Parathyroid adenoma (tissue), 2 donors: ENCODE measurements around the gene LSMEM2.
A peak's percentile ranks its signal among the peaks of the same experiment; 100 is the strongest.

Experiments used
- H2AFZ ChIP-seq: fragments of 300-600 bp; sonication (generic); one replicate; pipeline ENCODE4 v1.7.0; 2017; ENCODE audit warnings: antibody characterized with exemption, mild to moderate bottlenecking
- H3K27ac ChIP-seq: fragments of 300-600 bp; sonication (generic); one replicate; pipeline ENCODE4 v1.7.0; 2017
- H3K27me3 ChIP-seq: fragments of 300-600 bp; sonication (generic); one replicate; pipeline ENCODE4 v1.7.0; 2017; ENCODE audit warnings: low read length; ENCODE audit not compliant: control insufficient read depth, insufficient read depth
- H3K36me3 ChIP-seq: fragments of 300-600 bp; sonication (generic); one replicate; pipeline ENCODE4 v1.7.0; 2017; ENCODE audit warnings: low read length; ENCODE audit not compliant: control insufficient read depth, insufficient read depth
- H3K4me1 ChIP-seq: fragments of 300-600 bp; sonication (generic); one replicate; pipeline ENCODE4 v1.7.0; 2017; ENCODE audit warnings: control low read depth
- H3K4me2 ChIP-seq: fragments of 300-600 bp; sonication (generic); one replicate; pipeline ENCODE4 v1.7.0; 2017; ENCODE audit warnings: low read length
- H3K4me3 ChIP-seq: fragments of 300-600 bp; sonication (generic); one replicate; pipeline ENCODE4 v1.7.0; 2017; ENCODE audit warnings: low read depth, low read length
- H3K79me2 ChIP-seq: fragments of 300-600 bp; sonication (generic); one replicate; pipeline ENCODE4 v1.7.0; 2017; ENCODE audit warnings: control low read depth
- H3K9ac ChIP-seq: fragments of 300-600 bp; sonication (generic); one replicate; pipeline ENCODE4 v1.7.0; 2017; ENCODE audit warnings: mild to moderate bottlenecking
- H3K9me3 ChIP-seq: fragments of 300-600 bp; sonication (generic); one replicate; pipeline ENCODE4 v1.7.0; 2017; ENCODE audit warnings: low read length; ENCODE audit not compliant: control insufficient read depth
- TF ChIP-seq, protein P1 (sequence below): fragments of 300-600 bp; sonication (generic); IDR thresholded peaks from one replicate; pipeline ENCODE4 v1.7.0; 2017; ENCODE audit warnings: antibody characterized with exemption, mild to moderate bottlenecking
- donor health status: primary hyperparathyroidism.

Gene LSMEM2

DNA sequence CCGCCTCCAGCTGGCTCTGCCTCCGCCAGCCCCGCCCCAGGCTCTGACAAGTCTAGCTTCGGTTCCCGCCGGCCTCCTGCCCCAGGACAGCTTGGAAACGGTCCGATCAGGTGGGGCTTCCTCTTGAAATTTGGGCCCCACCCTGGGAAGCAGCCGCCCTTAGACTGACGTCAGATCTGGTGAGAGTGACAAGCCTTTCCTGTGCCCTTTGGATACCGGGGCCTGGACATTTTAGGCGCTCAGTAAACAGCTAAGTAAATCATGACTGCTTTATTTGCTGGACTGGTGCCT is 20.7 kb downstream of the LSMEM2 start:
- peaks cover 17% of the 10 kb centered on the region for H3K4me1 ChIP-seq
- H3K4me3 ChIP-seq: peak overlapping the region; percentile 69
- H3K4me2 ChIP-seq: peak overlapping the region; percentile 64

DNA sequence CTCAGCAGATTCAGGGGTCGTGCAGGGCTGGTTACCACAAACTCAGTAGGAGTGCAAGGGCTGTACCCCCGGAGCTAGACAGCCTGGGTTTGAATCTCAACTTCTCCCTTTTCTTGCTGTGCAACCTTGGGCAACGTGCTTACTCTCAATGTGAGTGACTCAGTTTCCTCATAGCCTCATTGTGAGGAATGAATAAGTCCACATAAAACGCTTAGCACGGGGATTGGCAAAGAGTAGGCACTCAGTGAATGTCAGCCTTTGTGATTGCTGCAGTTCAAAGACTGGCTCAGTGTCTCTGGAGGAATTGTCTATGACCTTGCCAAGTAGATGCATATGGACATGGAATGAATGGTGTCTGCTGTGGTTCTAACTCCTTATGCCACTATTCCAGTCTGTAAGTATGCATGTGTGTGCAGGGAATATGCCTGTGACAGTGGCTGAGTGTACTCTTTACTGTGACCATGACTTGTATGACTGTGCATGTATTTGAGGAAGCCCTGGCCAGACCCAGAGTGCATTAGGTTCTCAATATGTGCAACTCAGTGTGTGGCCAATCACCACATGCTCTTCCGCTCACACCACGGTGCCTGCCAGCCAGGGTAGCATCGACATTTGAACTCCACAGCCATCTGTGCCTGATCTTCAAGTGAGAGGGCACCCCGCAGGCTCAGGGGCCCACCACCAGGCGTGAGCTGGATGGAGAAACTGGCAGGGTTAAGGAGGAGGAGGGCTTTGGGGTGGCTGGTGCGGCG is 21.2 kb downstream of the LSMEM2 start:
- H3K36me3 ChIP-seq: no peaks in the 10 kb centered on the region
- TF ChIP-seq, protein P1, sequence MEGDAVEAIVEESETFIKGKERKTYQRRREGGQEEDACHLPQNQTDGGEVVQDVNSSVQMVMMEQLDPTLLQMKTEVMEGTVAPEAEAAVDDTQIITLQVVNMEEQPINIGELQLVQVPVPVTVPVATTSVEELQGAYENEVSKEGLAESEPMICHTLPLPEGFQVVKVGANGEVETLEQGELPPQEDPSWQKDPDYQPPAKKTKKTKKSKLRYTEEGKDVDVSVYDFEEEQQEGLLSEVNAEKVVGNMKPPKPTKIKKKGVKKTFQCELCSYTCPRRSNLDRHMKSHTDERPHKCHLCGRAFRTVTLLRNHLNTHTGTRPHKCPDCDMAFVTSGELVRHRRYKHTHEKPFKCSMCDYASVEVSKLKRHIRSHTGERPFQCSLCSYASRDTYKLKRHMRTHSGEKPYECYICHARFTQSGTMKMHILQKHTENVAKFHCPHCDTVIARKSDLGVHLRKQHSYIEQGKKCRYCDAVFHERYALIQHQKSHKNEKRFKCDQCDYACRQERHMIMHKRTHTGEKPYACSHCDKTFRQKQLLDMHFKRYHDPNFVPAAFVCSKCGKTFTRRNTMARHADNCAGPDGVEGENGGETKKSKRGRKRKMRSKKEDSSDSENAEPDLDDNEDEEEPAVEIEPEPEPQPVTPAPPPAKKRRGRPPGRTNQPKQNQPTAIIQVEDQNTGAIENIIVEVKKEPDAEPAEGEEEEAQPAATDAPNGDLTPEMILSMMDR: no peak
- H3K27me3 ChIP-seq: no peaks in the 10 kb centered on the region
- peak overlapping the region; percentile 69 for H3K4me3 ChIP-seq
- no peaks in the 10 kb centered on the region for H3K9me3 ChIP-seq
- H3K79me2 ChIP-seq: peaks cover 2% of the 10 kb centered on the region
- peak overlapping the region; percentile 89 for H2AFZ ChIP-seq
- H3K9ac ChIP-seq: no peak overlapping the region
- H3K4me1 ChIP-seq: peaks cover 17% of the 10 kb centered on the region
- peak overlapping the region; percentile 64 for H3K4me2 ChIP-seq
- H3K27ac ChIP-seq: peak overlapping the region; percentile 82

More for the DNA sequence above, 20.7 kb downstream of the LSMEM2 start:
- Histone ChIP-seq H2AFZ (peak overlapping the region; percentile 89), H3K27me3 (no peaks in the 10 kb centered on the region), H3K9me3 (no peaks in the 10 kb centered on the region), H3K36me3 (no peaks in the 10 kb centered on the region), H3K9ac (no peak overlapping the region), H3K79me2 (peaks cover 2% of the 10 kb centered on the region), H3K27ac (peak overlapping the region; percentile 82)
- TF ChIP-seq, protein P1: no peak

GRCh38 chr3:50300681-50301254 is 21.9 kb downstream of the LSMEM2 start:
- no peaks in the 10 kb centered on the region for H3K36me3 ChIP-seq
- TF ChIP-seq, protein P1: no peak
- H3K4me2 ChIP-seq: no peak overlapping the region
- no peak overlapping the region for H3K9ac ChIP-seq
- no peaks in the 10 kb centered on the region for H3K27me3 ChIP-seq
- H2AFZ ChIP-seq: no peak overlapping the region
- no peaks in the 10 kb centered on the region for H3K9me3 ChIP-seq
- peaks cover 2% of the 10 kb centered on the region for H3K79me2 ChIP-seq
- no peak overlapping the region for H3K4me3 ChIP-seq
- peak overlapping the region; percentile 82 for H3K27ac ChIP-seq
- H3K4me1 ChIP-seq: peaks cover 17% of the 10 kb centered on the region

GRCh38 chr3:50302095-50303012 is 23.5 kb downstream of the LSMEM2 start:
- Histone ChIP-seq H3K4me3 (peak overlapping the region; percentile 67), H3K27me3 (no peaks in the 10 kb centered on the region), H3K27ac (peak overlapping the region; percentile 30), H3K4me2 (peak overlapping the region; percentile 89), H3K4me1 (peaks cover 17% of the 10 kb centered on the region), H3K9ac (no peak overlapping the region), H3K36me3 (no peaks in the 10 kb centered on the region), H3K79me2 (peaks cover 2% of the 10 kb centered on the region), H3K9me3 (no peaks in the 10 kb centered on the region), H2AFZ (no peak overlapping the region)
- TF ChIP-seq, protein P1: no peak
